ENCODE results near the gene ZNF554.

Gene ZNF554

DNA sequence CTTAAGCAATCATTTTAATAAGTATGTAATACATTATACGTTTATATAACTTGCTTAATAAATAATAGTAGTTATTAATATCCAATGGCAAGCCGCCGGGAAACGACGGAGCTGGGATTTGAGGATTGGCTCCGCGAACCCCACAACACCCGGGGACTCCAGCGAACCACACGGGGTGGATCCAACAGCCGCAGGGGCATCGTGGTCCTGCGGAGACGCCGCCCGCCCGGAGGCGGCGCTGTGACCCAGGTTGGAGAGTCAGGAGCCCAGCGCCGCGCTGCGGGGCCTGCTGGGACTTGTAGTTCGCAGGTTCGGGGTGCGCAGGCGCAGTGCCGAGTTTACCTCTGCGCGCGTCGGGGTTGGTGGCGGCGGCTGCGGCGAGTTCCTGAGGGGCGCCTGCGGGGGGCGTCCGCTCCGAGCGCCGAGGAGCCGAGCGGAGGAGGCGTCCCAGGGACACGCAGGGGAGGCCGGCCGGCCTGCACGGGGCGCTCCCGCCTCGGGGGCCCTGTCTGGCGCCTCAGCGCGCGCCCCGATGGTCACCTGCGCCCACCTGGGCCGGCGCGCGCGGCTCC lies at the start of gene ZNF554:
Gene ZNF554, plus strand, starts transcription at position 329 of the 572 bp plus-strand sequence. Its CDS starts 204 bp downstream, at position 533.
- peak; percentile 96 for DNase-seq

DNA sequence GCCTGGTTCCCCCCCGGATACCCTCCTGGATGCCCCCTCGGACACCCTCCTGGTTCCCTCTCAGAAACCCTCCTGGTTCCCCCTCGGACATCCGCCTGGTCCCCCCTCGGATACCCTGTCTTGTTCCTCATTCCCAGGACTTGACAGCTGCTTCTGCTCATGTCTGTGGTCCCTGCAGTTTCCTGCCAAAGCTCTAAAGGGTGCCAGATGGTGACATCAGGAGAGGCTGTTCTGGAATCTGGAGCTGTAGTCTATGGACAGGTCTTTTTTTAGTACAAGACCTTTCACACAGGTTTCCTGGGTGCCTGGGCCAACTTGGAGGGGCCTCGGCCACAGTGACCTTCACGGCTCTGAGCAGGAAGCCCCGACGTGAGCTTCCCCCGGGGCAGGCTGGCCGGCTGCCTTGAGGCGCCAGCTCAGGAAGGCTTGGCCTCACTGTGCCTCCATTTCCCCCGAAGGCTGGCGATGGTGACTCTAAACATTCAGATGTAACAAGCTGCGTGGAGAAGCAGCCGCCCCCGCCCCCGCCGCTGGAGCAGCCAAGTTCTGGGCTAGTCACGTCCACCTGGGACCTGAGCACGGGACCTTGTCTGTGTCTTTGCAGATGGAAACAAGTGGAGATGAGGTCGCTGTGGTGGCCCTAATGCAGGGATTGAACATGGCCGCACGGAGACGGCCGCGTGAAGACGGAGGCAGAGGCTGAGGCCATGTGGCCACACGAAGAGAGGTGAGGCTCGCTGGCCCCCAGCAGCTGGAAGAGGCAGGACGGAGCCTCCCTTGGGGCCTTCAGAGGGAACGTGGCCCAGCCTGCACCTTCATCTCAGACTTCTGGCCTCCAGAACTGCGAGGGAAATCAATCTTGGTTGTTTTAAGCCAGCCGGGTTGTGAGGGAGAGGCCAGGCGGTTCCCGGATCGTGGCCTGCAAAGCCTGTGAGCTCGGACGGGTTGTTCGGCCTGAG lies 49.3 kb upstream of the ZNF554 start:
- DNase-seq = no peak

DNA sequence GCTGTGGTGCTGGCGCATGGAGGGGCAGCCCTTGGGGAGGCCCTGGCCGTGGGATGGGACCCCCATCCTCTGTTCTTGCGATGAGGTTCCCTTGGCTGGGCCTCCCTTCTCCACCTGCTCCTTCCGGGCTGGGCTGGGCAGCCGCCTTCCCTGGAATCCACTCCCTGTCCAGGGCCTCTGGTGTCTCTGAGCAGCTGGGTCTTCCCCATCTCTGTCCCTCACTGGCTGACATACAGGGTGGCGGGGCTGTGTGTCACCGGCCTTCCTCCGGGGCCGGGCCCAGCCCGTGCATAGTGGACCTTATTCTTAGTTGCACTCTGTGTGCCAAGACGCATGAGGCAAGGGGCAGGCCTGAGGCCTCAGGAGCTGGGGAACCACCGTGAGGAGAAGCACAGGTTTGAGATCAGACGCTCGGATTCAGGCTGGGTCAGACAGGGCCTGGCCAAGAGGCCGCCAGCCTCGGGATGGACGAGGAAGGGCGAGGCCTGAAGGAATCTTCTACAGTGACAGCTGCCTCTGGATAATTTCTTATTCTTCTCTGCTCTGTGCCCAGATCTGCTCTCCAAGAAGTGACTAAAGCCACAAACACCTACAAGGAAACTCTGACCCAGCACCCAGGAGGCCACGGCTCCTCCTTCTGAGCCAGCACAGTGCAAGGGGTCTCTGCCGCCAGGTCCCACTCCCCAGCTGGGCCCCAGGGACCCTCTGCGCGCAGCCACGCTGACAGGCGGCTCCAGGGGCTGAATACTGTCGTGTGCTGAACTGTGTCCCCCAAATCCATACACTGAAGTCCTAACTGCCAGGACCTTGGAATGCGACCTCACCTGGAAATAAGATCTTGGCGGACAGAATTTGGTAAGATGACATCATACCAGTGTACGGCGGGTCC lies 47.6 kb upstream of the ZNF554 start:
- no peak for DNase-seq

DNA sequence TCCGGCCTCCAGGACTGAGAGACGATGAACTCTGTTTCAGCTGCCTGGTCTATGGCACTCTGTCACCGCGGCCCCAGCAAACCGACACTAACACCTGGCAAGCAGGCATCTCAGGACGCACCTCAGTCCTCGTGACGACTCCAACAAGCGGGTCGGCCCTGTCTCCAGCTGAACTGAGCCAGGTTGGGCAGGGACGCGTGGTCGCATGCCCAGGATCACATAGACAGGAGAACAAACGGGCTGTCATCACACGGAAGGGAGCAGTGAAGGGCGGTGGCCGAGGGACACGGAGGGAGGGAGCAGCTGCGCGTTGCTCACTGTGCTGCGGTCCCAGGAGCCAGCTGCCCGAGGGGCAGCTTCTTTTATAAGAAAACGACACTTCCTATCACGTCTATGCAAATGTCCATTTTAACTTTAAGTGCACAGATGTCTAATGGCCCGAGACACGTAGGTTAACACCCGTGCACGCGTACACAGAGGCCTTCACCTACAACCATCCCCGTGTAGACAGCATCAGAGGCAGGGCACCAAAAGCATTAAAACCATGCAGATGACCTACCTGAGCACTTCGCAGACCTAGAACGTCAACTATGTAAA lies 45.5 kb upstream of the ZNF554 start:
- no peak for DNase-seq

DNA sequence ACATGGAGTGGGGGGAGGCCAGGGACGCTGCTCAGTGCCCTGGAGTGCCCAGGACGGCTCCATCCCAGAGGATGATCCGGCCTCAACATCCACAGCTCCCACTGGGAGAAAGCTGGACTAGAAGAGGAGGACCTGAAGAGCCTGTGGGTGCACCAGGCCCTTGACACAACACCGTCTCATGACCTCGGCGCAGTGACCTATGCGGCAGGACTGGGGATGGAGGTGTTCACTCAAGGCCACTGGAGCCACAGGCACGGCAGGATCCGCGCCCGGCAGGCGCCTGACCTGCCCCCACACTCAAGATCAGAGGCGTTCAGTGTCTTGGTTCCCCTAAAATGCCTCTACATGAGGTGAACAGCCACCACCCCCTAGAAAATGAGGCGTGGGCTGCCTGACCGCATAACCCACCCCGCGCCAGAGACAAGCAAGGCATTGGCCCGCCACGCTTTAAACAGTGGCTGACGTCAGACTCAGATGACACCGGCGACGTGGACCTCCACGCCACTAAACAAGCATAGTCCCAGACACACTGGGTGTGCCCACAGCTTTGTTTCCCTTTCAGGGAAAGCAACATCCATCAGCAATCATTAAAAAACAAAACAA lies 44.6 kb upstream of the ZNF554 start:
- no peak for DNase-seq

GRCh38 chr19:2775556-2776430 lies 43.9 kb upstream of the ZNF554 start:
- peak; percentile 75 for DNase-seq

DNA sequence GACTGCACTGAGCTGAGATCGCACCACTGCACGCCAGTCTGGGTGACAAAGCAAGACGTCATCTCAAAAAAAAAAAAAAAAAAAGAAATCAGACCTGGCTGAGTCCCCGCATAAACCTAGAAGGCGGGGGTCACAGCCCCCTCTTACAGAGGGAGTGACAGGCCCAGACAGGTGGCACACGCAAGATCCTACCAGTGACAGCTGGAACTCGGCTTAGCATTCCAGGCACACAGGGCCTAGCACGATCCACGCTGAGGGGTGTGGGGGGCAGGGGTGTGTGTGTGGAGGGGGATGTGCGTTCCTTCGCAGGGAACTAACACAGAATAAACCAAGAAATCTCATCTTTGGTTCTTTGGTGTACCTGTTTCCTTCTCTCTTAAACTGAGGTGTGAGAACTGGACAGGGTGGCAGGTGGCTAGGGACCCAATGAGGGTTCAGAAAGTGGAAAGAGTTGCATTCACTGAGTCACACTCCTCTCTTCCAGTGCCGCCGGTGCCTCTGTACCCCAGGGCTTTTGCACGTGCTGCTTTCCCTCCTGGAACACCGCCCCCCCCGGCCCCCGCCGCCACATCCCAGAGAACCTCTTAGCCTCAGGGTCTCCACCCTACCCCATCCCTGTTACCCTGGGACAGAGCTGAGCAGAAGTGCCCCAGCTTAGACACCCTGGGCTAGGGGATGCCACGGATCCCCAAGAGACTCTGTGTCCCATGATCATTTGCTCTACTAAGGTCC lies 41.5 kb upstream of the ZNF554 start:
- no peak for DNase-seq

DNA sequence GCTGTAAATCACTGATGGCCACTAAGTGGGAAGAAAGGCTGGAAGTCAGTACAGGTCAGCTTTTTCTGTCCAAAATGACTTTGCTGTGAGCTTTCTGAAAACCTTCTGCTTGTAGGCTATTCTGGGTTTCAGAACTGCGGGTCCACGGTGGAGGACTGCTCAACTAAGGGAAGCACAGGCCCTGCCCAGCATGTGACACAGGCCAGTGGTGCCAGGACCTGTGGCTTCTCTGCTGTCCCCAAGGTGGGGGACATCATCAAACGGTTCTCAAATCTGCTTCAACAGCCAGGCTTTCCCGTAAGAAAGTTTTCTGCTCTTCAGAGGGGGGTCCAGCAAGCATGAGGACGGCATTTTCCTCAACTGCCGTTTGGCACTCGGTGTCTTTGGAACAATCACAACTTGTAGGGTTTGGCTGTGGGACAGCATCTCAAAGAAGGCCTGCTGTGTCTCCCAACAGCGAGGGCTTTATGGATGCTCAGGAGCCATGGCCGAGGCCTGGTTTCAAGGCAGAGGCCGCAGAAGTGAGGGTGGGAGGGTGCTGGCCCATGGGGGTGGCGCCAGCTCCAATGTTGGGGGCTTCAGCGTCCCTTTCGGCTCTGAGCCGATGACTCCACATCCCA lies 40.4 kb upstream of the ZNF554 start:
- no peak for DNase-seq

DNA sequence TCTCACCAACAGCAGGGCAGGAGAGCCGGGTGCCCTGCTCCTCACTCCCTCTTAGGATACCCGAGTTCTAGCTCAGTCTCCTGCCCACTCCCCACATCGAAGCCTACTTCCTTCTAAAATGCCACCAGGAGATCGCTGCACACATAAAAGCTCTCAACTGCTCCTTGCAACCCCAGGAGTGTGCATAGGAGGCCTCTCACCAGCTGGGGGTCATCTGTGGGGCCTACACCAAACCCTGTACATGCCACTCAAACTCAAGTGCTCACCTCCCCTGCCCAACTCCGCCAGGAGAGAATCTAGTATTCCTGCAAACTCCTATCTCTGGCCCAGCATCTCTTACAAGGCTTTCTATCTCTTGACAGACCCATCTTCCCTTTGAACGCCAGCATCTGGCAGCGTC lies 39.4 kb upstream of the ZNF554 start:
- no peak for DNase-seq

GRCh38 chr19:2782329-2782935 lies 37.2 kb upstream of the ZNF554 start:
- no peak for DNase-seq

- DNase-seq = peak; percentile 98
Observed at GRCh38 chr19:2782936-2783780, 36.5 kb upstream of the ZNF554 start, which contains the start of gene SGTA. Gene SGTA, minus strand, starts transcription at chr19:2783273. Its CDS starts 14,205 bp downstream, at chr19:2769068.

DNA sequence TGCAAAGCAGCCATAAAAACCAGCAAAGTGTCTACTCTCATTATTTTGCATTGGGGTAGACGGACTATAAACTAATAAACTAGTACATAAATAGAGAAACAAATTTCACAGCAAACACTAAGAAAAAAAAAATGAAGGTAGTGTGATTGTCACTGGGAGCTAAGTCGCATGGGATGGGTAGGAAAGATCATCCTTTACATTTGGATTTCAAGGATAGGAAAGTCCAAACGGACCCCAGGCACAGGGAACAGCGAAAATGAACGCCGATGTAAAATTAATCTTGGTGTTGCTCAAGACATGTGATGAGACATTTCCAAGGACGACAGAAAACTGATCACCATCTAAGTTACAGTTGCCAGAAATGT lies 35.9 kb upstream of the ZNF554 start:
- no peak for DNase-seq

GRCh38 chr19:2785244-2785997 lies 34.2 kb upstream of the ZNF554 start, which contains the start of gene THOP1:
Gene THOP1, plus strand, starts transcription at chr19:2785503. Its CDS starts 160 bp downstream, at chr19:2785663.
- DNase-seq = peak; percentile 98

DNA sequence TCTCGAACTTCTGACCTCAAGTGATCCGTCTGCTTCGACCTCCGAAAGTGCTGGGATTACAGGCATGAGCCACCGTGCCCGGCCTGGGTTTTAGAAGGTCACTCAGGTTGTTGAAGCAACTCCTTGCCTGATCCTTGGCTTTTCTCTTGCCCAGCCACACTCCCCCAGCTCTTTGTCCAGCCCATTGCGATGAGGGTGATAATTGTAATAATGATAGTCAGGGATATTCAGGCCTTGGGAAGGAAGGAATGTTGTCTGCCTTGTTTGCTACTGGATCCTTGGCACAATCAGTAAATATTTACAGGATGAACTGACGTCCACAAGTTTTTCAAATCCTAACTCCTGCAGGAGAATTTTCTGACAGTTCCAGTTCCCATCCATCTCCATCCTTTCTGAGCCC lies 32.6 kb upstream of the ZNF554 start:
- DNase-seq = no peak

DNA sequence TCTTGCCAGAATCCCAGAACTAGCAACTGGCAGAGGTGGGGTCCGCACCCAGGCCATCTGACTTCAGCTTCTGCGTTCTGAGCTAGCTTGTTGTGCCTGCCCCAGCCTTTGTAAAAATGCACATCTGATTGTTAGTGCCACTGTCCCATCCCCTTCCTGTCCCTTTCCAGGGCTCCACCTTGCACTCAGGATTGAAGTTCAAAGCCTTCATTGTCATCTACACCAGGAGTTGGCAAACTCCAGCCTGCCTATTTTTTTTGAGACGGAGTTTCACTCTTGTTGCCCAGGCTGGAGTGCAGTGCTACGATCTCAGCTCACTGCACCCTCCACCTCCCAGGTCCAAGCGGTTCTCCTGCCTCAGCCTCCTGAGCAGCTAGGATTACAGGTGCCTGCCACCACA lies 31.4 kb upstream of the ZNF554 start:
- no peak for DNase-seq

DNA sequence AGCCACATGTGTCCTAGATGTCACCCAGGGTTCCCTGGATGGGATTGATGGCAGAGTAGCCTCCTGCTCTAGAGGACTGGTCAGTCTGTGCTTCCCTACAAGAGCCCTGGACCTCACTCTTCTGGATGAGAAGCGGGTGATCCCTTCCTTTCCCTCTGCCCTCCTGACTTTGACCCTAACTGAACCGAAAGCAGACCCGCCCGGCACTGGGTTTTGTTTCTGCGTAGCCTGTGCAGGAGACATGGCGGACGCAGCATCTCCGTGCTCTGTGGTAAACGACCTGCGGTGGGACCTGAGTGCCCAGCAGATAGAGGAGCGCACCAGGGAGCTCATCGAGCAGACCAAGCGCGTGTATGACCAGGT lies 29.5 kb upstream of the ZNF554 start:
- DNase-seq = no peak

- no peak for DNase-seq
Observed at GRCh38 chr19:2790557-2791271, 29.0 kb upstream of the ZNF554 start.

Data from CD4-positive, alpha-beta T cell treated with Interleukin-17A for 1 hour (primary cell).